GM23338 (cell line): ENCODE results near the gene RBKS. TPM values are rescaled to one million over a fixed set of nuclear protein-coding genes. Genes with fewer than 3 reads are reported as not detected.

Source experiments
- ATAC-seq: fragments of 200-7000 bp; cut with Tn5 transposase; 3 replicates; pipeline ENCODE4 v1.9.1; 2020
- DNase-seq: peaks from one replicate; pipeline ENCODE4 v3.0.0-alpha.2; 2015; ENCODE audit warnings: low spot score
- H2AFZ ChIP-seq: fragments of 200-600 bp; sonication (generic); 2 replicates; pipeline ENCODE4 v1.8.0; 2016; ENCODE audit warnings: antibody characterized with exemption, mild to moderate bottlenecking, moderate library complexity
- H3F3A ChIP-seq: fragments of 200-600 bp; sonication (generic); replicated peaks from 2 replicates; pipeline ENCODE4 v1.8.0; 2017; ENCODE audit warnings: antibody characterized with exemption, mixed run types, low read depth
- H3K27ac ChIP-seq: fragments of 200-600 bp; sonication (generic); 2 replicates; pipeline ENCODE4 v1.6.1; 2016; ENCODE audit warnings: low read depth
- H3K27me3 ChIP-seq: fragments of 200-600 bp; sonication (generic); 2 replicates; pipeline ENCODE4 v1.8.0; 2016; ENCODE audit warnings: mild to moderate bottlenecking, mixed run types, moderate library complexity; ENCODE audit not compliant: insufficient read depth
- H3K36me3 ChIP-seq: fragments of 200-600 bp; sonication (generic); 2 replicates; pipeline ENCODE4 v1.8.0; 2016; ENCODE audit warnings: mild to moderate bottlenecking; ENCODE audit not compliant: insufficient read depth
- H3K4me1 ChIP-seq: fragments of 200-600 bp; sonication (generic); 2 replicates; pipeline ENCODE4 v1.8.0; 2016; ENCODE audit warnings: mild to moderate bottlenecking, moderate library complexity; ENCODE audit not compliant: insufficient read depth
- H3K4me2 ChIP-seq: fragments of 200-600 bp; sonication (generic); 2 replicates; pipeline ENCODE4 v1.7.1; 2017; ENCODE audit warnings: mixed run types
- H3K4me3 ChIP-seq: fragments of 200-600 bp; sonication (generic); 2 replicates; pipeline ENCODE4 v1.6.1; 2016; ENCODE audit warnings: mixed run types
- H3K79me2 ChIP-seq: fragments of 200-600 bp; sonication (generic); replicated peaks from 2 replicates; pipeline ENCODE4 v1.8.0; 2017; ENCODE audit warnings: mild to moderate bottlenecking; ENCODE audit not compliant: insufficient read depth
- H3K9me2 ChIP-seq: fragments of 200-600 bp; sonication (generic); 2 replicates; pipeline ENCODE4 v1.8.0; 2017; ENCODE audit not compliant: insufficient read depth
- H4K20me1 ChIP-seq: fragments of 200-600 bp; sonication (generic); replicated peaks from 2 replicates; pipeline ENCODE4 v1.8.0; 2017; ENCODE audit warnings: mild to moderate bottlenecking; ENCODE audit not compliant: insufficient read depth
- H3K27ac Mint-ChIP-seq: 2 replicates; pipeline ENCODE4 v1.8.0; 2020; ENCODE audit warnings: inconsistent platforms, mild to moderate bottlenecking, moderate library complexity, mixed read lengths
- H3K27me3 Mint-ChIP-seq: 3 replicates; pipeline ENCODE4 v1.8.0; 2022; ENCODE audit warnings: low read depth, mild to moderate bottlenecking, moderate library complexity, mixed read lengths, inconsistent platforms; ENCODE audit not compliant: insufficient read depth, poor library complexity
- H3K36me3 Mint-ChIP-seq: 3 replicates; pipeline ENCODE4 v1.8.0; 2021; ENCODE audit warnings: low read depth, mild to moderate bottlenecking, inconsistent platforms, moderate library complexity, mixed read lengths
- H3K4me1 Mint-ChIP-seq: 3 replicates; pipeline ENCODE4 v1.8.0; 2020; ENCODE audit warnings: mild to moderate bottlenecking, inconsistent platforms, mixed read lengths
- H3K4me3 Mint-ChIP-seq: 3 replicates; pipeline ENCODE4 v1.8.0; 2021; ENCODE audit warnings: moderate library complexity, mild to moderate bottlenecking, inconsistent platforms, mixed read lengths
- H3K9me3 Mint-ChIP-seq: 3 replicates; pipeline ENCODE4 v1.8.0; 2020; ENCODE audit warnings: moderate library complexity, mild to moderate bottlenecking, inconsistent platforms, mixed read lengths
- CREB1 ChIP-seq: fragments of 250-450 bp; sonication (Bioruptor Pico); IDR thresholded peaks from 2 replicates; pipeline ENCODE4 v1.5.0; 2020; ENCODE audit warnings: low read depth, mild to moderate bottlenecking, moderate library complexity
- EZH2 ChIP-seq: fragments of 200-600 bp; sonication (generic); IDR thresholded peaks from one replicate; pipeline ENCODE4 v1.8.0; 2017; ENCODE audit warnings: antibody characterized with exemption, mild to moderate bottlenecking, low read depth; ENCODE audit not compliant: unreplicated experiment
- EZH2phosphoT487 ChIP-seq: fragments of 200-600 bp; sonication (generic); IDR thresholded peaks from one replicate; pipeline ENCODE4 v1.8.1; 2018; ENCODE audit warnings: antibody characterized with exemption; ENCODE audit not compliant: unreplicated experiment
- JUNB ChIP-seq: IDR thresholded peaks from one replicate; pipeline ENCODE4 v1.6.1; 2016; ENCODE audit warnings: antibody characterized with exemption; ENCODE audit not compliant: unreplicated experiment
- NANOG ChIP-seq: IDR thresholded peaks from 2 replicates; pipeline ENCODE4 v1.6.1; 2016; ENCODE audit warnings: antibody characterized with exemption, borderline replicate concordance
- POLR2AphosphoS5 ChIP-seq: IDR thresholded peaks from 2 replicates; pipeline ENCODE4 v1.6.1; 2016; ENCODE audit warnings: antibody characterized with exemption, low read depth
- STAT1 ChIP-seq: IDR thresholded peaks from one replicate; pipeline ENCODE4 v1.6.1; 2016; ENCODE audit warnings: antibody characterized with exemption; ENCODE audit not compliant: unreplicated experiment
- ZNF114 ChIP-seq: fragments of 250-450 bp; sonication (Bioruptor Pico); IDR thresholded peaks from 2 replicates; pipeline ENCODE4 v1.5.0; 2020; ENCODE audit warnings: mild to moderate bottlenecking, moderate library complexity
- ZNF331 ChIP-seq: fragments of 250-450 bp; sonication (Bioruptor Pico); IDR thresholded peaks from 2 replicates; pipeline ENCODE4 v1.5.0; 2020; ENCODE audit warnings: low read depth, mild to moderate bottlenecking, moderate library complexity
- polyA plus RNA-seq: library from polyadenylated mRNA; unstranded; fragments of >200 nt; fragmentation: Nextera tagmentation; extraction: Ambion mirVana; gene quantifications from 2 replicates; pipeline ENCODE4 v1.2.1, GENCODE V29; 2016
- total RNA-seq: library from RNA; depleted of rRNA; stranded (reverse); fragments of >200 nt; shearing (Covaris generic); gene quantifications from 2 replicates; pipeline ENCODE4 v1.2.3, GENCODE V29; 2014
- TF ChIP-seq, protein P1 (sequence below), 2 experiments: fragments of 200-600 bp in 1 of 2; sonication (generic) in 1 of 2; conservative IDR thresholded peaks; 2 replicates each; pipeline versions ENCODE4 v1.5.1 to v1.6.1; 2016 to 2017; ENCODE audit warnings: antibody characterized with exemption in 2 of 2, low read depth in 2 of 2, mild to moderate bottlenecking in 2 of 2, moderate library complexity in 1 of 2
- TF ChIP-seq, protein P2 (sequence below): IDR thresholded peaks from one replicate; pipeline ENCODE4 v1.6.1; 2018; ENCODE audit warnings: antibody characterized with exemption; ENCODE audit not compliant: unreplicated experiment
- TF ChIP-seq, protein P3 (sequence below): fragments of 250-450 bp; sonication (Bioruptor Pico); IDR thresholded peaks from 2 replicates; pipeline ENCODE4 v1.5.0; 2020; ENCODE audit warnings: mild to moderate bottlenecking, moderate library complexity
- TF ChIP-seq, protein P4 (sequence below): IDR thresholded peaks from 2 replicates; pipeline ENCODE4 v1.6.1; 2016; ENCODE audit warnings: antibody characterized with exemption

The RBKS gene
- total and polyA plus RNA-seq, 2 experiments from 2014 or later: 1.3 to 1.5 TPM

DNA sequence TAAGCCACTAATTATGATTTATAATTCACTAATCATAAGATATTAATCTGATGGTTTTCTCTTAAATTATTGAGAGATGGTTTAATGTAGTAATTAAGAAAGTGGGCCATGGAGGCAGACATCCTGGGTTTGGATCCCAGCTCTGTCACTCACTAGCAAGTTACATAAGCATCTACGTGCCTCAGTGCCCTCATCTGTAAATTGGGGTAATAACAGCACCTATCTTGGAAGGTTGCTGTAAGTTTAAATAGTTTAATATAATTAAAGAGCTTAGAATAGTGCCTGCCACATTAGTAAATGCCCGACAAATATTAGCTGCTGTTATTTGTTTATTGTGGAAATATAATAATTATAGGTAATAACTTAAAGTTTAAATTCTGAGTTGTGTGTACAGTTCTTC is 31.2 kb upstream of the RBKS start:
- Histone ChIP-seq H4K20me1 (no peaks in the 10 kb centered on the region), H3K27ac (no peak overlapping the region), H3K36me3 (no peaks in the 10 kb centered on the region), H3K79me2 (no peaks in the 10 kb centered on the region), H3K9me2 (no peaks in the 10 kb centered on the region), H3K4me3 (no peak overlapping the region), H2AFZ (no peak overlapping the region), H3K4me1 (peaks cover 4% of the 10 kb centered on the region; the same call in 1 of the 2 replicates), H3F3A (no peaks in the 10 kb centered on the region), H3K27me3 (no peaks in the 10 kb centered on the region), H3K4me2 (no peak overlapping the region)
- no peak for ATAC-seq
- TF ChIP-seq JUNB (no peak), STAT1 (no peak), ZNF331 (CRISPR knock-in tag) (no peak), EZH2phosphoT487 (no peak), EZH2 (no peak), CREB1 (CRISPR knock-in tag) (no peak), ZNF114 (CRISPR knock-in tag) (no peak), NANOG (no peak), POLR2AphosphoS5 (no peak)
- TF ChIP-seq, protein P1, sequence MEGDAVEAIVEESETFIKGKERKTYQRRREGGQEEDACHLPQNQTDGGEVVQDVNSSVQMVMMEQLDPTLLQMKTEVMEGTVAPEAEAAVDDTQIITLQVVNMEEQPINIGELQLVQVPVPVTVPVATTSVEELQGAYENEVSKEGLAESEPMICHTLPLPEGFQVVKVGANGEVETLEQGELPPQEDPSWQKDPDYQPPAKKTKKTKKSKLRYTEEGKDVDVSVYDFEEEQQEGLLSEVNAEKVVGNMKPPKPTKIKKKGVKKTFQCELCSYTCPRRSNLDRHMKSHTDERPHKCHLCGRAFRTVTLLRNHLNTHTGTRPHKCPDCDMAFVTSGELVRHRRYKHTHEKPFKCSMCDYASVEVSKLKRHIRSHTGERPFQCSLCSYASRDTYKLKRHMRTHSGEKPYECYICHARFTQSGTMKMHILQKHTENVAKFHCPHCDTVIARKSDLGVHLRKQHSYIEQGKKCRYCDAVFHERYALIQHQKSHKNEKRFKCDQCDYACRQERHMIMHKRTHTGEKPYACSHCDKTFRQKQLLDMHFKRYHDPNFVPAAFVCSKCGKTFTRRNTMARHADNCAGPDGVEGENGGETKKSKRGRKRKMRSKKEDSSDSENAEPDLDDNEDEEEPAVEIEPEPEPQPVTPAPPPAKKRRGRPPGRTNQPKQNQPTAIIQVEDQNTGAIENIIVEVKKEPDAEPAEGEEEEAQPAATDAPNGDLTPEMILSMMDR (conservative IDR thresholded peaks at IDR 0.05; ENCODE audit: low read depth in 2 of 2): no peak
- TF ChIP-seq, protein P2, sequence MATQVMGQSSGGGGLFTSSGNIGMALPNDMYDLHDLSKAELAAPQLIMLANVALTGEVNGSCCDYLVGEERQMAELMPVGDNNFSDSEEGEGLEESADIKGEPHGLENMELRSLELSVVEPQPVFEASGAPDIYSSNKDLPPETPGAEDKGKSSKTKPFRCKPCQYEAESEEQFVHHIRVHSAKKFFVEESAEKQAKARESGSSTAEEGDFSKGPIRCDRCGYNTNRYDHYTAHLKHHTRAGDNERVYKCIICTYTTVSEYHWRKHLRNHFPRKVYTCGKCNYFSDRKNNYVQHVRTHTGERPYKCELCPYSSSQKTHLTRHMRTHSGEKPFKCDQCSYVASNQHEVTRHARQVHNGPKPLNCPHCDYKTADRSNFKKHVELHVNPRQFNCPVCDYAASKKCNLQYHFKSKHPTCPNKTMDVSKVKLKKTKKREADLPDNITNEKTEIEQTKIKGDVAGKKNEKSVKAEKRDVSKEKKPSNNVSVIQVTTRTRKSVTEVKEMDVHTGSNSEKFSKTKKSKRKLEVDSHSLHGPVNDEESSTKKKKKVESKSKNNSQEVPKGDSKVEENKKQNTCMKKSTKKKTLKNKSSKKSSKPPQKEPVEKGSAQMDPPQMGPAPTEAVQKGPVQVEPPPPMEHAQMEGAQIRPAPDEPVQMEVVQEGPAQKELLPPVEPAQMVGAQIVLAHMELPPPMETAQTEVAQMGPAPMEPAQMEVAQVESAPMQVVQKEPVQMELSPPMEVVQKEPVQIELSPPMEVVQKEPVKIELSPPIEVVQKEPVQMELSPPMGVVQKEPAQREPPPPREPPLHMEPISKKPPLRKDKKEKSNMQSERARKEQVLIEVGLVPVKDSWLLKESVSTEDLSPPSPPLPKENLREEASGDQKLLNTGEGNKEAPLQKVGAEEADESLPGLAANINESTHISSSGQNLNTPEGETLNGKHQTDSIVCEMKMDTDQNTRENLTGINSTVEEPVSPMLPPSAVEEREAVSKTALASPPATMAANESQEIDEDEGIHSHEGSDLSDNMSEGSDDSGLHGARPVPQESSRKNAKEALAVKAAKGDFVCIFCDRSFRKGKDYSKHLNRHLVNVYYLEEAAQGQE: no peak
- TF ChIP-seq, protein P3, sequence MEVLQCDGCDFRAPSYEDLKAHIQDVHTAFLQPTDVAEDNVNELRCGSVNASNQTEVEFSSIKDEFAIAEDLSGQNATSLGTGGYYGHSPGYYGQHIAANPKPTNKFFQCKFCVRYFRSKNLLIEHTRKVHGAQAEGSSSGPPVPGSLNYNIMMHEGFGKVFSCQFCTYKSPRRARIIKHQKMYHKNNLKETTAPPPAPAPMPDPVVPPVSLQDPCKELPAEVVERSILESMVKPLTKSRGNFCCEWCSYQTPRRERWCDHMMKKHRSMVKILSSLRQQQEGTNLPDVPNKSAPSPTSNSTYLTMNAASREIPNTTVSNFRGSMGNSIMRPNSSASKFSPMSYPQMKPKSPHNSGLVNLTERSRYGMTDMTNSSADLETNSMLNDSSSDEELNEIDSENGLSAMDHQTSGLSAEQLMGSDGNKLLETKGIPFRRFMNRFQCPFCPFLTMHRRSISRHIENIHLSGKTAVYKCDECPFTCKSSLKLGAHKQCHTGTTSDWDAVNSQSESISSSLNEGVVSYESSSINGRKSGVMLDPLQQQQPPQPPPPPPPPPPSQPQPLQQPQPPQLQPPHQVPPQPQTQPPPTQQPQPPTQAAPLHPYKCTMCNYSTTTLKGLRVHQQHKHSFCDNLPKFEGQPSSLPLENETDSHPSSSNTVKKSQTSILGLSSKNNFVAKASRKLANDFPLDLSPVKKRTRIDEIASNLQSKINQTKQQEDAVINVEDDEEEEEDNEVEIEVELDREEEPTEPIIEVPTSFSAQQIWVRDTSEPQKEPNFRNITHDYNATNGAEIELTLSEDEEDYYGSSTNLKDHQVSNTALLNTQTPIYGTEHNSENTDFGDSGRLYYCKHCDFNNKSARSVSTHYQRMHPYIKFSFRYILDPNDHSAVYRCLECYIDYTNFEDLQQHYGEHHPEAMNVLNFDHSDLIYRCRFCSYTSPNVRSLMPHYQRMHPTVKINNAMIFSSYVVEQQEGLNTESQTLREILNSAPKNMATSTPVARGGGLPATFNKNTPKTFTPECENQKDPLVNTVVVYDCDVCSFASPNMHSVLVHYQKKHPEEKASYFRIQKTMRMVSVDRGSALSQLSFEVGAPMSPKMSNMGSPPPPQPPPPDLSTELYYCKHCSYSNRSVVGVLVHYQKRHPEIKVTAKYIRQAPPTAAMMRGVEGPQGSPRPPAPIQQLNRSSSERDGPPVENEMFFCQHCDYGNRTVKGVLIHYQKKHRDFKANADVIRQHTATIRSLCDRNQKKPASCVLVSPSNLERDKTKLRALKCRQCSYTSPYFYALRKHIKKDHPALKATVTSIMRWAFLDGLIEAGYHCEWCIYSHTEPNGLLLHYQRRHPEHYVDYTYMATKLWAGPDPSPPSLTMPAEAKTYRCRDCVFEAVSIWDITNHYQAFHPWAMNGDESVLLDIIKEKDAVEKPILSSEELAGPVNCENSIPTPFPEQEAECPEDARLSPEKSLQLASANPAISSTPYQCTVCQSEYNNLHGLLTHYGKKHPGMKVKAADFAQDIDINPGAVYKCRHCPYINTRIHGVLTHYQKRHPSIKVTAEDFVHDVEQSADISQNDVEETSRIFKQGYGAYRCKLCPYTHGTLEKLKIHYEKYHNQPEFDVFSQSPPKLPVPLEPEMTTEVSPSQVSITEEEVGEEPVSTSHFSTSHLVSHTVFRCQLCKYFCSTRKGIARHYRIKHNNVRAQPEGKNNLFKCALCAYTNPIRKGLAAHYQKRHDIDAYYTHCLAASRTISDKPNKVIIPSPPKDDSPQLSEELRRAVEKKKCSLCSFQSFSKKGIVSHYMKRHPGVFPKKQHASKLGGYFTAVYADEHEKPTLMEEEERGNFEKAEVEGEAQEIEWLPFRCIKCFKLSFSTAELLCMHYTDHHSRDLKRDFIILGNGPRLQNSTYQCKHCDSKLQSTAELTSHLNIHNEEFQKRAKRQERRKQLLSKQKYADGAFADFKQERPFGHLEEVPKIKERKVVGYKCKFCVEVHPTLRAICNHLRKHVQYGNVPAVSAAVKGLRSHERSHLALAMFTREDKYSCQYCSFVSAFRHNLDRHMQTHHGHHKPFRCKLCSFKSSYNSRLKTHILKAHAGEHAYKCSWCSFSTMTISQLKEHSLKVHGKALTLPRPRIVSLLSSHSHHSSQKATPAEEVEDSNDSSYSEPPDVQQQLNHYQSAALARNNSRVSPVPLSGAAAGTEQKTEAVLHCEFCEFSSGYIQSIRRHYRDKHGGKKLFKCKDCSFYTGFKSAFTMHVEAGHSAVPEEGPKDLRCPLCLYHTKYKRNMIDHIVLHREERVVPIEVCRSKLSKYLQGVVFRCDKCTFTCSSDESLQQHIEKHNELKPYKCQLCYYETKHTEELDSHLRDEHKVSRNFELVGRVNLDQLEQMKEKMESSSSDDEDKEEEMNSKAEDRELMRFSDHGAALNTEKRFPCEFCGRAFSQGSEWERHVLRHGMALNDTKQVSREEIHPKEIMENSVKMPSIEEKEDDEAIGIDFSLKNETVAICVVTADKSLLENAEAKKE (CRISPR knock-in tag): no peak
- TF ChIP-seq, protein P4, sequence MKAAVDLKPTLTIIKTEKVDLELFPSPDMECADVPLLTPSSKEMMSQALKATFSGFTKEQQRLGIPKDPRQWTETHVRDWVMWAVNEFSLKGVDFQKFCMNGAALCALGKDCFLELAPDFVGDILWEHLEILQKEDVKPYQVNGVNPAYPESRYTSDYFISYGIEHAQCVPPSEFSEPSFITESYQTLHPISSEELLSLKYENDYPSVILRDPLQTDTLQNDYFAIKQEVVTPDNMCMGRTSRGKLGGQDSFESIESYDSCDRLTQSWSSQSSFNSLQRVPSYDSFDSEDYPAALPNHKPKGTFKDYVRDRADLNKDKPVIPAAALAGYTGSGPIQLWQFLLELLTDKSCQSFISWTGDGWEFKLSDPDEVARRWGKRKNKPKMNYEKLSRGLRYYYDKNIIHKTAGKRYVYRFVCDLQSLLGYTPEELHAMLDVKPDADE: no peak
- no peaks in the 10 kb centered on the region for H3K36me3 Mint-ChIP-seq
- DNase-seq: no peak
- H3K27ac Mint-ChIP-seq: no peak overlapping the region
- no peaks in the 10 kb centered on the region for H3K27me3 Mint-ChIP-seq
- H3K4me3 Mint-ChIP-seq: no peak overlapping the region
- H3K4me1 Mint-ChIP-seq: peaks cover 5% of the 10 kb centered on the region; the same call in 2 of the 3 replicates
- no peaks in the 10 kb centered on the region for H3K9me3 Mint-ChIP-seq
